GM12878 (cell line): ENCODE results near the gene UBE2E2. TPM values are rescaled to one million over a fixed set of nuclear protein-coding genes. Genes with fewer than 3 reads are reported as not detected.

Experiments used
- ATAC-seq: fragments of 200-7000 bp; cut with Tn5 transposase; 3 replicates; pipeline ENCODE4 v1.9.1; 2020; ENCODE audit warnings: mild to moderate bottlenecking, moderate library complexity
- BruUV-seq: library from RNA; stranded (reverse); fragments of 400-500 nt; replicated peaks from 2 replicates; lab custom pipeline; 2021; lab: Mats Ljungman, UMichigan
- CTCF ChIA-PET: fragments of 300-600 bp; sonication (Branson Sonifier 250); formaldehyde crosslinking; extraction: SDS; loops from one replicate; lab custom pipeline; 2021; ENCODE audit warnings: inconsistent platforms; lab: Yijun Ruan, JAX
- POLR2A ChIA-PET: fragments of 350-600 bp; formaldehyde crosslinking; extraction: SDS; loops from one replicate; lab custom pipeline; 2021; ENCODE audit warnings: inconsistent platforms; lab: Charles Lee
- RAD21 ChIA-PET: fragments of 300-600 bp; sonication (Branson Sonifier 250); formaldehyde crosslinking; loops from one replicate; lab custom pipeline; 2023; ENCODE audit warnings: antibody characterized with exemption; ENCODE audit not compliant: unreplicated experiment; lab: Charles Lee
- SMC1A ChIA-PET: fragments of 300-600 bp; sonication (Branson Sonifier 250); formaldehyde crosslinking; loops from one replicate; lab custom pipeline; 2023; ENCODE audit not compliant: unreplicated experiment, uncharacterized antibody; lab: Charles Lee
- DNase-seq: peaks from one replicate; pipeline ENCODE4 v3.0.0-alpha.2; 2011; ENCODE audit warnings: low read depth, low spot score
- FAIRE-seq: peaks from 3 replicates; lab custom pipeline; 2011; peaks lifted over from hg19 to GRCh38; lab: Jason Lieb, UNC
- H2AFZ ChIP-seq: 2 replicates; pipeline ENCODE4 v1.6.0; 2011; ENCODE audit warnings: low read depth, low read length, control low read depth; ENCODE audit not compliant: control insufficient read depth
- H3K27ac ChIP-seq: 2 replicates; pipeline ENCODE4 v1.5.1; 2011; ENCODE audit warnings: control low read depth; ENCODE audit not compliant: control insufficient read depth, insufficient read depth
- H3K27me3 ChIP-seq, 2 experiments: replicated peaks in 1 of 2; 2 replicates each; pipeline versions ENCODE4 v1.6.0 to v1.6.1; 2011; ENCODE audit warnings: low read length in 1 of 2; ENCODE audit not compliant: control insufficient read depth in 2 of 2, insufficient read depth in 2 of 2
- H3K36me3 ChIP-seq, 2 experiments: 2 replicates each; pipeline ENCODE4 v1.5.1; 2011; ENCODE audit warnings: low read length in 1 of 2; ENCODE audit not compliant: control insufficient read depth in 2 of 2, insufficient read depth in 2 of 2
- H3K4me1 ChIP-seq: 2 replicates; pipeline ENCODE4 v1.6.1; 2011; ENCODE audit warnings: mild to moderate bottlenecking, low read length, moderate library complexity, mixed read lengths; ENCODE audit not compliant: control insufficient read depth, insufficient read depth
- H3K4me2 ChIP-seq: 2 replicates; pipeline ENCODE4 v1.6.0; 2011; ENCODE audit warnings: control low read depth; ENCODE audit not compliant: control insufficient read depth, insufficient read depth
- H3K4me3 ChIP-seq: fragments of 200-600 bp; sonication (generic); 2 replicates; pipeline ENCODE4 v1.5.1; 2016
- H3K79me2 ChIP-seq: 2 replicates; pipeline ENCODE4 v1.6.0; 2011; ENCODE audit warnings: low read length; ENCODE audit not compliant: control insufficient read depth, insufficient read depth
- H3K9ac ChIP-seq: 2 replicates; pipeline ENCODE4 v1.8.0; 2011; ENCODE audit warnings: low read length, control low read depth, mixed read lengths; ENCODE audit not compliant: control insufficient read depth, insufficient read depth
- H3K9me3 ChIP-seq: replicated peaks from 3 replicates; pipeline ENCODE4 v1.5.1; 2011; ENCODE audit warnings: mild to moderate bottlenecking, low read length; ENCODE audit not compliant: control insufficient read depth, insufficient read depth
- H4K20me1 ChIP-seq: 2 replicates; pipeline ENCODE4 v1.6.0; 2011; ENCODE audit not compliant: control insufficient read depth, insufficient read depth
- CUX1 ChIP-seq: IDR thresholded peaks from 2 replicates; pipeline ENCODE4 v1.6.1; 2012; ENCODE audit warnings: improper control_type of control experiment, low read depth, low read length; ENCODE audit not compliant: insufficient replicate concordance
- DPF2 ChIP-seq: fragments of 450-650 bp; IDR thresholded peaks from 2 replicates; pipeline ENCODE4 v1.6.1; 2017; ENCODE audit warnings: mild to moderate bottlenecking
- EGR1 ChIP-seq, 2 experiments: IDR thresholded peaks; 1 replicate in 1 of 2; 2 replicates in 1 of 2; pipeline ENCODE4 v1.6.1; 2011 to 2012; ENCODE audit warnings: low read depth in 2 of 2, low read length in 2 of 2, borderline replicate concordance in 1 of 2, mild to moderate bottlenecking in 1 of 2, moderate library complexity in 1 of 2
- EP300 ChIP-seq, 2 experiments: fragments of 150-350 bp in 1 of 2; IDR thresholded peaks; 2 replicates each; pipeline ENCODE4 v1.6.1; 2011 to 2012; ENCODE audit warnings: low read depth in 2 of 2, low read length in 2 of 2, borderline replicate concordance in 1 of 2, improper control_type of control experiment in 1 of 2, inconsistent platforms in 1 of 2; ENCODE audit not compliant: control insufficient read depth in 1 of 2
- ETV6 ChIP-seq, 2 experiments: fragments of 450-650 bp in 1 of 2; IDR thresholded peaks in 1 of 2; conservative IDR thresholded peaks in 1 of 2; 2 replicates each; pipeline ENCODE4 v1.6.1; 2014; ENCODE audit warnings: antibody characterized with exemption in 1 of 2, borderline replicate concordance in 1 of 2, low read depth in 1 of 2, mild to moderate bottlenecking in 1 of 2, moderate library complexity in 1 of 2
- HDGF ChIP-seq: fragments of 450-650 bp; IDR thresholded peaks from 2 replicates; pipeline ENCODE4 v1.6.1; 2016; ENCODE audit warnings: antibody characterized with exemption
- JUNB ChIP-seq: IDR thresholded peaks from 2 replicates; pipeline ENCODE4 v1.6.1; 2016; ENCODE audit warnings: antibody characterized with exemption, mild to moderate bottlenecking
- MXI1 ChIP-seq: fragments of 150-350 bp; IDR thresholded peaks from 2 replicates; pipeline ENCODE4 v1.6.1; 2011; ENCODE audit warnings: low read depth, mild to moderate bottlenecking, inconsistent platforms, low read length, improper control_type of control experiment
- MYB ChIP-seq: fragments of 150-350 bp; IDR thresholded peaks from 2 replicates; pipeline ENCODE4 v1.6.1; 2014; ENCODE audit warnings: mild to moderate bottlenecking, low read depth, low read length, borderline replicate concordance
- NBN ChIP-seq: fragments of 450-650 bp; IDR thresholded peaks from 2 replicates; pipeline ENCODE4 v1.6.1; 2016
- NR2C2 ChIP-seq: IDR thresholded peaks from 2 replicates; pipeline ENCODE4 v1.6.1; 2011; ENCODE audit warnings: borderline replicate concordance, low read depth; ENCODE audit not compliant: control insufficient read depth, insufficient read length
- PKNOX1 ChIP-seq: fragments of 450-650 bp; IDR thresholded peaks from 2 replicates; pipeline ENCODE4 v1.6.1; 2016; ENCODE audit warnings: mild to moderate bottlenecking
- SMAD1 ChIP-seq: fragments of 450-650 bp; IDR thresholded peaks from 2 replicates; pipeline ENCODE4 v1.6.1; 2018; ENCODE audit warnings: mild to moderate bottlenecking, low read depth; ENCODE audit not compliant: partially characterized antibody
- SMARCA5 ChIP-seq: fragments of 450-650 bp; IDR thresholded peaks from 2 replicates; pipeline ENCODE4 v1.6.1; 2017; ENCODE audit warnings: mild to moderate bottlenecking
- SREBF2 ChIP-seq: IDR thresholded peaks from 2 replicates; pipeline ENCODE4 v1.6.1; 2012; ENCODE audit warnings: mild to moderate bottlenecking, low read length
- ZNF217 ChIP-seq: fragments of 450-650 bp; IDR thresholded peaks from 2 replicates; pipeline ENCODE4 v1.6.1; 2017; ENCODE audit warnings: antibody characterized with exemption, mild to moderate bottlenecking
- WGBS: methylation state at CpG from one replicate; pipeline ENCODE4 v1.1.6; 2016; ENCODE audit warnings: low lambda C conversion rate; ENCODE audit not compliant: insufficient replicate concordance, insufficient coverage; ENCODE audit errors: missing lambda C conversion rate; 5-methylcytosine and 5-hydroxymethylcytosine counted together
- in situ Hi-C: fragments of 300-500 bp; cut with MboI; formaldehyde crosslinking; loops from 9 replicates; pipeline ENCODE4 v1.14.3; 2018; ENCODE audit warnings: mixed read lengths
- intact Hi-C: fragments of 100-400 bp; cut with micrococcal nuclease; formaldehyde crosslinking; loops from one replicate; pipeline ENCODE4 v1.14.2; 2022; ENCODE audit not compliant: unreplicated experiment
- polyA plus RNA-seq, 11 experiments: library from polyadenylated mRNA; depleted of rRNA in 4 of 11; unstranded in 6 of 11; stranded (reverse) in 5 of 11; fragments of >200 nt; fragmentation: Nextera tagmentation in 4 of 11; fragmentation: Illumina TruSeq in 1 of 11; extraction: Ambion mirVana in 4 of 11; extraction: Trizol in 1 of 11; gene quantifications; 1 replicate in 1 of 11; 2 replicates in 10 of 11; pipeline versions ENCODE4 v1.2.1 to v1.2.3, GENCODE V29; 2011 to 2016; ENCODE audit warnings: inconsistent platforms in 2 of 11, missing spikeins in 2 of 11, low read depth in 1 of 11
- total RNA-seq, 4 experiments: library from RNA; depleted of rRNA in 3 of 4; stranded (reverse); fragments of >200 nt in 3 of 4; fragmentation: Illumina TruSeq in 1 of 4; extraction: Trizol in 1 of 4; gene quantifications; 2 replicates each; pipeline versions ENCODE4 v1.2.1 to v1.2.3, GENCODE V29; 2013 to 2021

The UBE2E2 gene
- total and polyA plus RNA-seq, 10 of the 15 experiments (the other 5 are each of a cell fraction or from before 2014, with no cell fraction given), result 8.7 to 71.0 (median 36.4) TPM

DNA sequence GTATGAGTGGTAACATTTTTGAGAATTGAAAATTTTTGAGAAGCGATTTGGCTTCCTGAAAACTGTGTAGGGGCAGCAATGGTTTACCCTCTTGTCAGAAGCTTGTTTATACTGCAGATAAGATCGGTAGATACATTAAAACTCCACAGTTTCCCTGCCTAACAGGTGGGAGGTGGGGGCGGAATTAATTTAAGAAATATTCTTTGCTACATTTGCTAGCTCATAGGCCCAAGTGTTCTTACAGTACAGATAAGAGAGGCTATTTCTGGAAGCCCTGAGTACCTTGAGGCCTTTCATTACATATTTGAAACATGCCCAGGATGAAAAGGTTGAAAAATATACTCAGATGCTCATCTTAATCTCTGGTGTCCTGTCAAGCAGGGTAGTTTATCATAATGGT is 285.5 kb downstream of the UBE2E2 start (continued):
- TF ChIP-seq PKNOX1, result no peak
- no peak for TF ChIP-seq NR2C2
- TF ChIP-seq ZNF217, result no peak
- TF ChIP-seq NBN, result no peak
- TF ChIP-seq, all 136 proteins: peak for 0

DNA sequence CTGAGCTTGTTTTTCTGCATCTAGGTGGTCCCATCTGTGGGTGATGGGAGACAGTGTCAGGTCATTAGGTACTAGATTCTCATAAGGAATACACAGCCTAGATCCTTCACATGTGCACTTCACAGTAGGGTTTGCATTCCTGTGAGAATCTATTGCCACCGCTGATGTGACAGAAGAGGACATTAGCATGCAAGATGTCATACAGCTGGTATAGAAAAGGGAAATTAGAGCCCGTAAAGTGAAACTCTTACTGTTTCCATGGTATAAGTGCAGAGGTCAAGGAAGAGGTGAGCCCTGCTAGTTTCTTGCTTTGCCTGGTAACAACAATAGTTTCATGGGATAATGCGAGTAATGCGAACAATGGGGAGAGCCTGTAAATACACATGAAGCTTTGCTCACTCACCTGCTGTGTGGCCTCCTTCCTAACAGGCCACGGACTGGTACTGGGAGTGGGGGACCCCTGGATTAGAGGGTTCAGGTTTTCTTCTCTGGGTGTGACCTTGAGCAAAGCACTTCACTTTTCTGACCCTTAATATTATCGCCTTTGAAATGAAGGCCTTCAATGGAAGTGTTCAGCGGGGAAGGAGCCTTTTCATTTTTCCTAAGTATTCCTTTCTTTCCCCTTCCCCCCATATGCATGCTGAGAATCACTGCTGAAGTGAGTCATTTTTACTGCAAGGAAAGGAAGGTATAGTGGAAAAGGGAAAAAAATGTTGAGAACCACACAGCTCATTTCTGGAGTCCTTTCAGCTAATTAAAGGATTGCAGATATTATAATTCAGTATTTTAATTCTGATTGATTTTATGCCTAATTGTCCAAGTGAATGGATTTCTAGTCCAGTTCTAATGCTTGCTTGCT is 286.4 kb downstream of the UBE2E2 start:
- no peak overlapping the region for H3K27ac ChIP-seq
- ChIA-PET CTCF (interaction anchor here (0.9 to 1.0 kb wide), 2 partner anchors 14 to 55 kb away, joined by 3 read pairs; no protein-coding TSS in a partner anchor), SMC1A (interaction anchor here (1.1 to 1.3 kb wide), 2 partner anchors 33 to 35 kb away, joined by 3 read pairs; no protein-coding TSS in a partner anchor), RAD21 (no interaction called here), POLR2A (no interaction called here)
- no peaks in the 10 kb centered on the region for H3K4me1 ChIP-seq
- FAIRE-seq (no peak), DNase-seq (no peak), ATAC-seq (no peak)
- intact Hi-C loops, result no loop called here
- in situ Hi-C loops, result no loop called here
- no peaks in the 10 kb centered on the region for H3K27me3 ChIP-seq
- no peaks in the 10 kb centered on the region for H3K79me2 ChIP-seq
- no peaks in the 10 kb centered on the region; a peak in 1 of 4 replicates for H3K36me3 ChIP-seq
- no peak overlapping the region for H2AFZ ChIP-seq
- H3K9ac ChIP-seq, result no peak overlapping the region
- no peak overlapping the region for H3K4me2 ChIP-seq
- H3K4me3 ChIP-seq, result no peak overlapping the region
- H3K9me3 ChIP-seq, result peaks cover 13% of the 10 kb centered on the region
- no TSS peak for BruUV-seq
- no peak for TF ChIP-seq SREBF2
- no peak for TF ChIP-seq ETV6 (conservative IDR thresholded peaks at IDR 0.05 in 1 of 2, IDR thresholded peaks at IDR 0.05 in 1 of 2; ENCODE audit: borderline replicate concordance in 1 of 2, low read depth in 1 of 2)
- no peak for TF ChIP-seq MXI1
- no peak for TF ChIP-seq MYB
- no peak for TF ChIP-seq EGR1 (IDR thresholded peaks at IDR 0.05; ENCODE audit: borderline replicate concordance in 1 of 2, low read depth in 2 of 2, low read length in 2 of 2)
- no peak for TF ChIP-seq EP300 (IDR thresholded peaks at IDR 0.05; ENCODE audit: borderline replicate concordance in 1 of 2, control insufficient read depth in 1 of 2, low read depth in 2 of 2, low read length in 2 of 2)
- TF ChIP-seq HDGF, result no peak
- no peak for TF ChIP-seq DPF2
- no peak for TF ChIP-seq SMARCA5
- TF ChIP-seq SMAD1, result no peak
- TF ChIP-seq JUNB, result no peak
- TF ChIP-seq CUX1, result no peak
- no peaks in the 10 kb centered on the region for H4K20me1 ChIP-seq
- WGBS, result 86% methylated on average over 7 of the region's 7 CpGs
